Osteocyte (in vitro differentiated cells): Measurements from ENCODE around the gene TMEM128. TPM values are rescaled to one million over a fixed set of nuclear protein-coding genes. Genes with fewer than 3 reads are reported as not detected.
"Not testable (repeated sequence)": the region's sequence is repeated elsewhere in the genome, so short reads cannot be mapped to it uniquely, and the experiment has no call there.

Source experiments
- DNase-seq: peaks from one replicate; pipeline ENCODE4 v3.0.0; 2021; ENCODE audit warnings: mixed read lengths; ENCODE audit not compliant: unreplicated experiment; ENCODE audit errors: extremely low spot score
- H3K27ac Mint-ChIP-seq: one replicate; pipeline ENCODE4 v1.8.0; 2021; ENCODE audit warnings: mild to moderate bottlenecking, mixed read lengths; ENCODE audit not compliant: unreplicated experiment
- H3K27me3 Mint-ChIP-seq: one replicate; pipeline ENCODE4 v1.8.0; 2021; ENCODE audit warnings: mixed read lengths; ENCODE audit not compliant: unreplicated experiment
- H3K36me3 Mint-ChIP-seq: one replicate; pipeline ENCODE4 v1.8.0; 2021; ENCODE audit warnings: mixed read lengths; ENCODE audit not compliant: unreplicated experiment
- H3K4me1 Mint-ChIP-seq: one replicate; pipeline ENCODE4 v1.8.0; 2021; ENCODE audit warnings: mixed read lengths; ENCODE audit not compliant: unreplicated experiment
- H3K4me3 Mint-ChIP-seq: one replicate; pipeline ENCODE4 v1.8.0; 2021; ENCODE audit warnings: mild to moderate bottlenecking, moderate library complexity, mixed read lengths; ENCODE audit not compliant: unreplicated experiment
- H3K9me3 Mint-ChIP-seq: one replicate; pipeline ENCODE4 v1.8.0; 2021; ENCODE audit warnings: mixed read lengths; ENCODE audit not compliant: unreplicated experiment
- total RNA-seq: library from RNA; stranded (reverse); gene quantifications from 2 replicates; pipeline ENCODE4 v1.2.1, GENCODE V29; 2021
- TF ChIP-seq, protein P1 (sequence below): fragments of 200-600 bp; sonication (generic); IDR thresholded peaks from 2 replicates; pipeline ENCODE4 v1.5.0; 2021; ENCODE audit warnings: antibody characterized with exemption, mild to moderate bottlenecking, moderate library complexity

Gene TMEM128
- total RNA-seq, 1 donor from 2014 or later: 25.7 TPM

- H3K27me3 Mint-ChIP-seq: peaks cover 12% of the 10 kb centered on the region
- no peak overlapping the region for H3K4me3 Mint-ChIP-seq
- no peak overlapping the region for H3K27ac Mint-ChIP-seq
- no peaks in the 10 kb centered on the region for H3K36me3 Mint-ChIP-seq
- TF ChIP-seq, protein P1, sequence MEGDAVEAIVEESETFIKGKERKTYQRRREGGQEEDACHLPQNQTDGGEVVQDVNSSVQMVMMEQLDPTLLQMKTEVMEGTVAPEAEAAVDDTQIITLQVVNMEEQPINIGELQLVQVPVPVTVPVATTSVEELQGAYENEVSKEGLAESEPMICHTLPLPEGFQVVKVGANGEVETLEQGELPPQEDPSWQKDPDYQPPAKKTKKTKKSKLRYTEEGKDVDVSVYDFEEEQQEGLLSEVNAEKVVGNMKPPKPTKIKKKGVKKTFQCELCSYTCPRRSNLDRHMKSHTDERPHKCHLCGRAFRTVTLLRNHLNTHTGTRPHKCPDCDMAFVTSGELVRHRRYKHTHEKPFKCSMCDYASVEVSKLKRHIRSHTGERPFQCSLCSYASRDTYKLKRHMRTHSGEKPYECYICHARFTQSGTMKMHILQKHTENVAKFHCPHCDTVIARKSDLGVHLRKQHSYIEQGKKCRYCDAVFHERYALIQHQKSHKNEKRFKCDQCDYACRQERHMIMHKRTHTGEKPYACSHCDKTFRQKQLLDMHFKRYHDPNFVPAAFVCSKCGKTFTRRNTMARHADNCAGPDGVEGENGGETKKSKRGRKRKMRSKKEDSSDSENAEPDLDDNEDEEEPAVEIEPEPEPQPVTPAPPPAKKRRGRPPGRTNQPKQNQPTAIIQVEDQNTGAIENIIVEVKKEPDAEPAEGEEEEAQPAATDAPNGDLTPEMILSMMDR: no peak
- peaks cover 2% of the 10 kb centered on the region for H3K4me1 Mint-ChIP-seq
- H3K9me3 Mint-ChIP-seq: no peaks in the 10 kb centered on the region
- DNase-seq: no peak
Measured at GRCh38 chr4:4256799-4257198, 8.8 kb upstream of the TMEM128 start.

DNA sequence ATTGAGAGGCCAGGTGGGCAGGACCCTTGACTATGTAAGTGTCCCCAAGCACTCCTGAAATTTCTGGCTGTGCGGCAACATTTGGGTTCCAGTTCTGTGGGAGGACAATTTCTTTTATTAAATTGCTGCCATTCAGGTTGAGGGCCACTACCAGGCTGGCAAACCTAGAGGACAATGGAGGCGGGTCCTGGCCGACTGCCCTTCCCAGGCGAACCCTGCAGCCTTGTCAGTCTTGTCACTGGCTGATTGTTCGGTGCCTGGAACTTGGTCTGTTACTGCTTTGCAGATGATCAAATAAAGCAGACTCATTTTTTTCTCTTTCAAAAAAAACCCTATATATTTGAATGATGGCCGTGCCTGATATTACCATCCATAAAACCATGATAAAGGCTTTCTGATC is 6.6 kb upstream of the TMEM128 start:
- TF ChIP-seq, protein P1: no peak

GRCh38 chr4:4254199-4254598 is 6.2 kb upstream of the TMEM128 start:
- Mint-ChIP-seq H3K4me1 (no peaks in the 10 kb centered on the region), H3K4me3 (no peak overlapping the region), H3K27ac (no peak overlapping the region), H3K9me3 (no peaks in the 10 kb centered on the region), H3K27me3 (peaks cover 12% of the 10 kb centered on the region), H3K36me3 (no peaks in the 10 kb centered on the region)
- no peak for DNase-seq
- TF ChIP-seq, protein P1: no peak

More for the DNA sequence above, 6.6 kb upstream of the TMEM128 start:
- no peaks in the 10 kb centered on the region for H3K4me1 Mint-ChIP-seq
- no peaks in the 10 kb centered on the region for H3K9me3 Mint-ChIP-seq
- no peaks in the 10 kb centered on the region for H3K36me3 Mint-ChIP-seq
- H3K4me3 Mint-ChIP-seq: no peak overlapping the region
- no peak overlapping the region for H3K27ac Mint-ChIP-seq
- H3K27me3 Mint-ChIP-seq: peaks cover 12% of the 10 kb centered on the region
- DNase-seq: no peak

DNA sequence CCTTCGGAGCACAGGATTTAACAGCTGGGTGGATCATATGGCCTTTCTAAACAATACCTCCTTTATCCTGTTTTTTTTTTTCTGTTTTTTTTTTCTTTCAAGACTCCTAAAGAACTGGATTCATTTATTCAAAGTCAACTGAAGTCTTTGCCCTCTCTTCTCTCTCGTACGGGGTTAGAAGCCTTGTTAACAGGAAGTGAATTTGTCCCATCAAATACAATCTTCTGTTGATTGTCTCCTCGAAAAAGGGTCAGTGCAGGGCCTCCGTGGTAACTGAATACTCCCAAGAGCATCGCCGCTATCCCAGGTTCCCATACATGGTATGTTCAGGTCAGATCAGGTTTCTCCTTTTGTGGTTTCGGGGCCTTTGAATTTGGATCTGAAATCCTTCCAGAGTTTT is 1.8 kb upstream of the TMEM128 start:
- Mint-ChIP-seq H3K27ac (peak overlapping the region; percentile 6), H3K36me3 (peaks cover 9% of the 10 kb centered on the region), H3K4me3 (peak overlapping the region; percentile 40)

DNA sequence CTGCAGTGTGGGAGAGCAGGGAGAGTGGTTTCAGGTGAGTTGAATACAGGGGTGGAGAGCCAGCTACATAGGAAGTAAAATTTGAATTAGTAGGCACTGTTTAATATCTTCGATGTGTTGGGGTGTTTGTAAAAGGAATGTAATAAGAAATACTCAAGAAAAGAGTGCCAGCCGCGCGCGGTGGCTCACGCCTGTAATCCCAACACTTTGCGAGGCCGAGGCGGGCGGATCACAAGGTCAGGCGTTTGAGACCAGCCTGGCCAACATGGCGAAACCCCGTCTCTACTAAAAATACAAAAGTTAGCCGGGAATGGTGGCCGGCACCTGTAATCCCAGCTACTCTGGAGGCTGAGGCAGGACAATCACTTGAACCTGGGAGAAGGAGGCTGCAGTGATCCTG is 1.3 kb upstream of the TMEM128 start:
- DNase-seq, H3K9me3 Mint-ChIP-seq, H3K4me3 Mint-ChIP-seq, H3K27ac Mint-ChIP-seq, H3K27me3 Mint-ChIP-seq, H3K36me3 Mint-ChIP-seq: not testable (repeated sequence)
- H3K4me1 Mint-ChIP-seq: peaks cover 12% of the 10 kb centered on the region

More for the DNA sequence above, 1.8 kb upstream of the TMEM128 start:
- TF ChIP-seq, protein P1: no peak
- no peaks in the 10 kb centered on the region for H3K9me3 Mint-ChIP-seq
- DNase-seq: no peak
- peaks cover 12% of the 10 kb centered on the region for H3K4me1 Mint-ChIP-seq
- peaks cover 8% of the 10 kb centered on the region for H3K27me3 Mint-ChIP-seq

DNA sequence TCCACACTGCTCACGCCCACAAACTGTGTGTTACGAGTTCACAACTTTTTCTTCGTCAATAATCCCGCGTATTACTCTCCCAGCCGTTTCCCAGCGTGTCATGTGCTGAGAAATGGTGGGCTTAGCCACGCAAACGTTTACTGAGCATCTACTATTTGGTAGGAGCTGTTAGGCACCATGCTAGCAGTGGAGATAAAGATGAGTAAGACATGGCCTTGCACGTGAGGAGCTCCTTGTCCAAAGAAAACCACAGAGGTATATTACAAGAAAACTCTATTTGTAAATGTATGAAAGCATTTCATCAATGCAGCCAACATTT is 821 bp upstream of the TMEM128 start:
- Mint-ChIP-seq H3K36me3 (peaks cover 10% of the 10 kb centered on the region), H3K9me3 (no peaks in the 10 kb centered on the region), H3K4me3 (peak overlapping the region; percentile 84), H3K27ac (peak overlapping the region; percentile 99), H3K27me3 (peaks cover 5% of the 10 kb centered on the region), H3K4me1 (peaks cover 12% of the 10 kb centered on the region)
- no peak for DNase-seq
- TF ChIP-seq, protein P1: no peak
